NCI-H187 treated with DMSO at 0.1 percent for 48 hours (cell line): ENCODE measurements around the gene ZNF709.
"Not testable (repeated sequence)": the region's sequence is repeated elsewhere in the genome, so short reads cannot be mapped to it uniquely, and the experiment has no call there.

Experiments used
- DNase-seq: peaks from one replicate; lab custom pipeline; 2025; lab: John Stamatoyannopoulos, UW

Gene ZNF709

GRCh38 chr19:12450844-12451243 lies 33.8 kb downstream of the ZNF709 start:
- DNase-seq, result no peak

- DNase-seq, result no peak
Observed at GRCh38 chr19:12448808-12449207, 35.8 kb downstream of the ZNF709 start.

DNA sequence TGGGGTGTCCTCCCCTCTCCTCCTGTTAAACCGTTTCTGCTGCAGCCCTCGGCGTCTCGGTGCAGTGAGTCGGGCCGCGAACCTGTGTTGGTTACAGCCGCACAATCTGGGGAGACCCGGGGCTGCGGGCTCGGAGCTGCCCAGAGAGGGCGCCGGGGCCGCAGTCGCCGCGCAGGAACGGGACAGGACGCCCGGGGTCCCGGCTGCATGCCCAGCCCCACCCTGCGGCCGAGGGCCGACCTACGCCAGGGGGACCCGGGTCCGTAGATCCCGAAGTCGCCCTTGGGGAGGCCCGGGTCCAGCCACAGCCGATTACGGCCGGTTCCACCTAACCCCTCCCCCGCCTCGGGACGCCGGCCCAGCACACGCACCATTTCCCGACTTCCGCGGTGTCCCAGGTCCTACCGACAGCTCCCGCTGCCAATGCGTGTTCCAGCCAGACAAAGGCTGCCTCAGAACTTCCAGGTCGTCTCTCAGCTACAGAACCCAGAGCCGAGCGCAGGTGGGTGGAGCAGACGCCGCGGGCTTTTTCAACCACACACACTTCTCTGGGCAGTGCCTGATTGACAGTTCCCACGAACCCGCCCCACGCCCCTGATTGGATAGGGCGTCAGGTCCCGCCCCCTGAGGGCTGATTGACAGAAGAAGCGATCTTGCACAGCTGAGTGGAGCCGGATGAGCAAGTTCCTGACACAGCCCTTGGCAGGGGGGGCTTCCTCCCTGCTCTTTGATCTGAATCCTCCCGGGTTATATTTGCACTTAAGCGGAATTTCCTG lies 43.9 kb downstream of the ZNF709 start, which contains the start of gene ZNF443:
TSS of gene ZNF443 (minus strand) at position 481 of the 776 bp plus-strand sequence. CDS start at position 374, 107 bp downstream.
- DNase-seq, result peak; percentile 58

DNA sequence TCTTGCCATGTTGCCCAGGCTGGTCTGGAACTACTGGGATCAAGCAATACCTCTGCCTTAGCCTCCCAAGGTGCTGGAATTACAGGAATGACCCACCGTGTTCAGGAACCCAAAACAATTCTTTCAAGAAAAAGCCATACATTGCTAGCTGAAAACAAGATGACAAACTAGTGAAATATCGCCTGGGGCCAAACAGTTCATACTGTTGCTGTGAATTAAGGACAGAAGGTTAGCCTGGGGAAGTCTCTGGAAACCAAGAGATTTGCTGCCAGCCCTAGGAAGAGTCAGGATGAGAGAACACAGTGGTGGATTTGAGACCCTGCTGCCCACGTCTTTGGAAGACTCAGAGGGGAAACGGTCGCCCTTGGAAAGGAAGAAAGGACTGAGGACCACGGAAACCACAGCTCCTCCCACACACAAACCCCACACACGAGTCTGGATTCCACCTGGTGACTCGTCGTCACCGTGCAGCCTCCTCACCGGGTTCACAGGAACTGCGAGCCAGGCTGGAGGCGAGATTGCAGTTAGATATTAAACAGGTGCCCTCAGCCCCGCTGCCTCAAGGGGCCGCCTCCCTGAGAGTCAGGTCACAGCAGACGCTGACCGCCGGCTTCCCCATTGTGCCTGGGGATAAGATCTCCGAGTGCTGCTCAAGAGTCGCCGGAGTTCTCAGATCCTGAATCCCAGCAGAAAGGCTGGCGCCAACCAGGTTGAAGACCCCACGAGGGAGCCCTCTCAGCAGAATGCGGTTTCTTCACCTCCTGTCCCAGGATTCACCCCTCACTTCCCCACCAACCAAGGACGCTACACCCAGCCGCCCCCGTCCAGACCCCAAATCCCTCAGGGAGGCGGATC lies 44.7 kb downstream of the ZNF709 start:
- DNase-seq, result not testable (repeated sequence)

GRCh38 chr19:12430726-12431299 lies 53.8 kb downstream of the ZNF709 start:
- DNase-seq, result not testable (repeated sequence)

- DNase-seq, result no peak
Observed at GRCh38 chr19:12425888-12426274, 58.7 kb downstream of the ZNF709 start.

DNA sequence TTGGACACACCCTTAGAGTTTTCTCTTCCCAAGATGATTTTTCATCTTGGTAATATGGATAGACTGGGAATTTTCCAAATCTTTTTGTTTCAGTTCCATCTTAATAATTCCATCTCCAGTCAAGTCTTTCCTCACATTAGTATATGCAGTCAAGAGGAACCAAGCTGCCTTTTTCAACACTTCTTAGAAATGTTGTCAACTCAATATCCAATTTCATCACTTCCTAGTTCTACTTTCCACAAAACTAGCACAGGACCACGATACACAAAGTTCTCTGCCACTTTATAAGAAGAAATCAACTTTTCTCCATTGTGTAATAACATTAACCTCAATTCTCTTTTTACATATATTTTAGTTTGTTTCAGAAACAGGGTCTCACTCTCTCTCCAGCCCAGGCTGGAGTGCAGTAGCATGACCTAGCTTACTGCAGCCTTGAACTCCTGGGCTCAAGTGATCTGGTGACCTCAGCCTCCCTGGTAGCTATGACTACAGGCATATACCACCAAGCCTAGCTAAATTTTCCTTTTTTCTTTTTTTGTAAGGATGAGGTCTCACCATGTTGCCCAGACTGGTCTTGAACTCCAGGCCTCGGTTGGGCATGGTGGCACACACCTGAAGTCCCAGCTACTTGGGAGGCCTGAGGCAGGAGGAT lies 59.3 kb downstream of the ZNF709 start:
- no peak for DNase-seq

DNA sequence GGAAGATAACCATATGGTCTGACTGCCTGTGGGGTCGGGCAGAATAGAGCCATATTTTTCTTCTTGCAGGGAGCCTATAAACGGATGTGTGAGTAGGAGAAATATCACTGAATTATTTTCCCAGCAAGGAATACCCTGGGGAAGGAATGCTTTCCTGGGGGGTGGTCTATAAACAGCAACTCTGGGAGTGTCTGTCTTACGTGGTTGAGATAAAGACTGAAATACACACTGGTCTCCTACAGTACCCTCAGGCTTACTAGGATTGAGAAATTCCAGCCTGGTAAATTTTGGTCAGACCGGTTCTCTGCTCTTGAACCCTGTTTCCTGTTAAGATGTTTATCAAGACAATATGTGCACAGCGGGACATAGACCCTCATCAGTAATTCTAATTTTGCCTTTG lies 67.3 kb downstream of the ZNF709 start:
- not testable (repeated sequence) for DNase-seq

GRCh38 chr19:12411893-12412292 lies 72.7 kb downstream of the ZNF709 start:
- no peak for DNase-seq
